ENCODE measurements around the gene C19orf47.

The C19orf47 gene

DNA sequence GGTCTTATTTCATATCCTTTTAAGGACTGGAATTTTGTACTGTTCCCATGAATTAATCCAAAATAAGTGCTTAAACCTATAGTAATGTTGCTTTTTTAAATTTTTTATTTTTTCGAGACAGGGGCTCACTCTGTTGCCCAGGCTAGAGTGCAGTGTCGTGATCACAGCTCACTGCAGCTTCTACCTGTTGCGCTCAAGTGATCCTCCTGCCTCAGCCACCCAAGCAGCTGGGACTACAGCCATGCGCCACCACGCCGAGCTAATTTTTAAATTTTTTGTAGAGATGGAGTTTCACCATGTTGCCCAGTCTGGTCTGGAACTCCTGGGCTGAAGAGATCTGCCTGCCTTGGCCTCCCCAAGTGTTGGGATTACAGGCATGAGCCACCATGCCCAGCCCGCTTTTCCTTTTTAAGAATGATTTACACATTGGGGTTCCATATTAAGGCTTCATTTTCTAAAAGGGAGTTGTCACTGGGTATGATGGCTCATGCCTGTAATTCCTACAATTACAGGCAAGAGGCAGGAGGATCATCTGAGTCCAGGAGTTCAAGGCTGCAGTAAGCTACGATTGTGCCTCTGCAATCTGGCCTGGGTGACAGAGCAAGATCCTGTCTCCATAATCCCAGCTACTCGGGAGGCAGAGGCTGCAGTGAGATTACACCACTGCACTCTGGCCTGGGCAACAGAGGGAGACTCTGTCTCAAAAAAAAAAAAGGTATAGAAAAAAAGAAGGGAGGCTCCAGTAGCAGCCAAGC, 34.8 kb downstream of the C19orf47 start:
- DNase-seq, result no peak

DNA sequence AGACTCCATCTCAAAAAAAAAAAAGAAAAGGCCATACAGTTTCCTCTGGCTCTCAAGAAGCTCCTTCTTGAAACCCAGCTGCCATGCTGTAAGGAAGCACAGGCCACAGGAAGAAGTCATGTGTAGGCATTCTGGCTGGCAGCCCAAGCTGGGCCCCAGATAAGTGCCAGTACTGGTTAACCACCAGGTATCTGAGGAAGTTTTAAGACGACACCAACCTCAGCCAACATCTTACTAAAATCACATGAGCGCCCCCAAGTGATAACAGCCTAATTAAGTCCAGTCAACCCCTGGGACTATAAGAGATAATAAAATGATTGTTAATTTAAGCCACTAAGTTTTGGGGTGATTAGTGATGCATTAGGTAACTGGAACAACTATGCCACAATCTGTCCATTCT, 35.7 kb downstream of the C19orf47 start:
- no peak for DNase-seq

DNA sequence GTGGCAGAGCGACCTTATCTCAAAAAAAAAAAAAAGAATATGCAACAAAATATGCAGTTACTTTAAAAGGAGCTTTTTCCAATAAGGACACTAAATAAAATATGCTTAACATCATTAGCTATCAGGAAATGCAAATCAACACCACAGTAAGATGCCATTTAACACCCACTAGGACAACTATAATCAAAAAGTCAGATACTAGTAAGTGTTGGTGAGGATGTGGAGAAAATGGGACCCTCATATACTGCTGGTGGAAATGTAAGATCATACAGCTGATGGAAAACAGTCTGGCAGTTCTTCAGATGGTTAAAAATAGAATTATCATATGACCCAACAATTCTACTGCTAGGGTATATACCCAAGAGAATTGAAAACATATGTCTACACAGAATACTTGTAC, 38.5 kb downstream of the C19orf47 start:
- DNase-seq, result no peak

DNA sequence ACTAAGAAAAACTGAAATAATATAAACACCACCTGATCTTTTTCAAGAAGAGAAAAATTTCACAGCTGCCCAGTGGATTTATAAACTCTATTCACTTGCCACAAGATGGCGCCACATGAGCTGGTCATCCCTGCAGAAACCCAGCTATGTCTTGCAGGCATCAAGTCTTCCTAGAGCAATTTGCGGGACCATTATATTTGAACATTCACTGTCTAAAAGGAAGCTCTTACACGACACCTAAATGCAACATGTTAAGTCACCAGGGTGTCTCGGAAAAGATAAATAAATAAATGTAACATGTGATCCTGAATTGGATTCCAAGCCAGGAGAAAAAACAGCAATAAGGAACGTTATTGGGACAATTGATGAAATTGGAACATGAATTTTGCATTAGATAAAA, 42.8 kb downstream of the C19orf47 start:
- DNase-seq, result peak; percentile 81

DNA sequence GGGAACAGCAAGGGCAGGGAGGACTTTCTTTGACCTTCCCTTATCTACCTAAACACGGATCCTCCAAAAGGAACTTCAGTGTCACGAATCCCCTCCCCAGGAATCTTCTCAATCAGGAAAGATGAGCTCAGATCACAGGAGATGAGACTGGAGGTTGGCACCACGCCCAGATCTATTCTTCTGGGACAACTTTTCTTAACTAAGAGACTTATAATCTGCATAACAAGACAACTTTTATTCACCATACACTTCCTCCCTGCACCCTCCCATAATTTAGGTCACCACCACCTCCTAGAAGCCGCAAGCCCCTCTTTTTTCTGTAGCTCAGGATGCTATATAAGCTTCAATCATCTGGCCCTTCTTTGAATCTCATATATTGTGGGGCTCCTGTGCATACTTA, 43.9 kb downstream of the C19orf47 start:
- DNase-seq, result peak; percentile 40

DNA sequence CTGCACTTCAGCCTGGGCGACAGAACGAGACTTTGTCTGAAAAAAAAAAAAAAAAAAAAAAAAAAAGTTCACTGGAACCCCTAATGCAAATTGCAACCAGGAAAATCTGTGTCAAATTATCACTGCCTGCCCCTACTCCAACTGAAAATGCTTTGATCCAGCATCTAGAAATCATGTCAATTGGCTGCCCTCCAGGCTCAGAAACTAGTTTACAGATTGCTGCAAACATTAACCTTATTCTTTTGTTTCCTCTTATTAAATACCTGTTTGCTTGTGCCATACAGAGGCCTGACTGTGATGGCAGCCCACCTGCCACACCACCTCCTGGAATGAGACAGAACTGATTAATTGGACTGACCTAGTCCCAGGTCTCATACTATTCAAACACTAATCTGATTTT, 44.4 kb downstream of the C19orf47 start:
- no peak for DNase-seq

DNA sequence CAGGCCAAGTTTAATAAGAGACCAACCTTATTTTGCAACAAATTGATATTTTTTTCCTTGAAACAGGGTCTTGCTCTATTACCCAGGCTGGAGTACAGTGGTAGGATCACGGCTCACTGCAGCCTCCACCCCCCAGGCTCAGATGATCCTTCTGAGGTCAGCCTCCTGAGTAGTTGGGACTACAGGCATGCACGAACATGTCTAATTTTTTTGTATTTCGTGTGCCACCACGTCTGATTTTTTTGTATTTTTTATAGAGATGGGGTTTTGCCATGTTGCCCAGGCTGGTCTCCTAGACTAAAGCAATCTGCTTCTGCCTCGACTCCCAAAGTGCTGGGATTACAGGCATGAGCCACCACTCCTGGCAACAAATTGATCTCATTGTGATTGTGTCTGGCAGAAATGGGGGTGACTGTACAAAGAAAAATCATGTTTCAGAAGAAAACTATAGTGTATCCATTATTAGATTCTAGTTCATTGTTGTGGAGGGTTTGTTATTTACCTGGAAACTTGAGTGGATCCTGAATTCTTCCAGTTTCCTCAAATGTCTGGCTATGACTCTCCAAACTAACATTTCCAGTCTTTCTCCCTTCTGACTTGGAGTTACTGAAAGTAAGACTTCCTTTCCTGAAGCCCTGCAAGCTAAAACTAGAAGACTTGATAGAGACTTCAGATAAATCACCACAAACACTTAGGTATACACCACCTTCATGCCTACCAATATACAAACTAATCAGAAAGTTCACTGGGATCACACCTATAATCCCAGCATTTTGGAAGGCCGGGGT, 45.8 kb downstream of the C19orf47 start:
- no peak for DNase-seq

DNA sequence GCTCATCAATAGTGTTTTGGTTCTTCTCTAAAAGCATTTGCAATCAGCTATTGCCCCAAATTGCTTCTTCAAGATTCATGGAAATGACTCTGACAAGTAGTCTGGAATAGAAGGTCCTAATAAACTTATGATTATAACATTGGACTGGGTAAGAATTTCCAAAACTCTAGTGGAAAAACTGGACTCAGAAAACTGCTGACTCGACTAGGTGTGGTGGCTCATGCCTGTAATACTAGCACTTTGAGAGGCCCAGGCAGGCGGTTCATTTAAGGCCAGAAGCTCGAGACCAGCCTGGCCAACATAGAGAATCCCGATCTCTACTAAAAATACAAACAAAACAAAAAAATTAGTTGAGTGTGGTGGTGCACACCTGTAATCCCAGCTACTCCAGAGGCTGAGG, 47.5 kb downstream of the C19orf47 start:
- DNase-seq, result no peak

DNA sequence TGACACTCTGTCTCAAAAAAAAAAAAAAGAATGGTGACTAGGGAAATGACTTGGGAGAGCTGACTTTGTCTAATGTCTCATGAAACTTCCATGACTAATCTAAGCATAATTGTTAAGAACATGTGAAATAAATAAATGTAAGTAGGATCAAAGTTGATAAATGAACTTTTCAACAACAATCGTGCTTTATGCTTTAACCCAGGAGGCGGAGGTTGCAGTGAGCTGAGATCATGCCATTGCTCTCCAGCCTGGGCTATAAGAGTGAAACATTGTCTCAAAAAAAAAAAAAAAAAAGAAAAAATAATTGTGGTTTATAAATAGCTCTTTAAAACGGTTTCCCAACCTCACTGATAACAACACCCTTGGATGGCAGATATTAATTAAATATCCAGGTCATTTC, 50.2 kb downstream of the C19orf47 start:
- DNase-seq, result no peak

DNA sequence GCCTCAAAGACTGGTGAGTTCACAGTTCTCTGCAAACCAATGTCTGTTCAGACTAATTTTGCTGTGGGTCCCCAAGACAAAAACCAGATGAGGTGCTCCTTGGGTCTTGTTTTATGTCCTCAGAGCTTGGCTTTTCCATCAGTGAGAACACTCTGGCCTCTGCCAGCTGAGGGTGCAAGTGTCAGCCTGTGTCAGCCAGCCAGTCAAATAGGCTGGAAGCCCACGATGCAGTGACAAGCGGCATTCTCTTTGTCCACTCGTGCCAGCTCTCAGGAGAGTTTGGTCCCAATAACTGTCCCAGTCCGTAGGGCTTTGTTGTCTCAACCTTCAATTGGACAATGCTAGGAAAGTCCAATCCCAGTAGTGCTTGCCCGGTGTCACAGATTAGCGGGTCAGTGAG, 53.6 kb downstream of the C19orf47 start:
- DNase-seq, result no peak

DNA sequence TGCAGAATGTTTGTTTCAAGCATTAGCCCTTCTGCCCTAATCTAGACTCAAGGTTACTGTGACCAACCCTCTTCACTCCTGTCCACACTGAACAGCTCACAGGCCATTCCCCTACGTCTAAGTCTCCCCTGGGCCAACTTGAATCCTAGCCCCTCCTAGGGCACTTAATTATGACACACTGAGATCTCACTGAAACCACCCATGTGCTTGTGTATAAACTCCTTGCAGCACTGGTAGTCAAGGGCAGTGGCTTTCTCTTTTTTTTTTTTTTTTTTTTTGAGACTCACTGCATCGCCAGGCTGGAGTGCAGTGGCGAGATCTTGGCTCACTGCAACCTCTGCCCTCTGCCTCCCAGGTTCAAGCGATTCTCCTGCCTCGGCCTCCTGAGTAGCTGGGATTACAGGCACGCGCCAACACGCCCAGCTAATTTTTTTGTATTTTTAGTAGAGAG, 61.2 kb downstream of the C19orf47 start:
- no peak for DNase-seq

DNA sequence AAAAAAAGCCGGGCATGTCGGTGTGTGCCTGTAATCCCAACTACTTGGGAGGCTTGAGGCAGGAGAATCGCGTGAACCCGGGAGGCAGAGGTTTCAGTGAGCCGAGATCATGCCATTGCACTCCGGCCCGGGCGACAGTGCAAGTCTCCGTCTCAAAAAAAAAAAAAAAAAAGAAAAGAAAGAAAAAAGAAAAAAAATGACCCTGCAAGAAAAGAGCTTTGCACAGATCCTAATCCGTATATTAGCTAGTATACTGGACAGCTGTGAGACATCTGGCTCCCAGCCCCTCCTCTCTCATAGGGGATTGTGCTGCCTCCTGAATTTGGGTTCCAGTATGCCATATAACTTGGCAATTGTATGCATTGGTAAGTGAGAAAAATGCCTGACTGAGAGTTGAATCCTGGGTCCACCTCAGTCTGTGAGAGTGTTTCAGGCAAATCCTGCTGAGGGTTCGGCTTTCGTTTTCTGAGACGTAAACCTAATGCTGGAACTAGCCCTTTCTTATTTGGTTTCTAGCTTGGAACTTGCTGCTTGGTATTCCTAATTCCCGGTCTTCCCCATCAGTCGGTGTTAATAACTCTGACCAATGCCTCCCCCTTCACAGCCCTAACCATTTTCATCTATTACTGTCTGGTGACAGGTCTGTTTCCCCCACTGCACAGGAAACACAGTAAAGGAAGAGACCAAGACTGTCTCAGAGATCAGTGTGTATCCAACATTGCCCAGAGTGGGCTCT, 61.8 kb downstream of the C19orf47 start:
- DNase-seq, result no peak

DNA sequence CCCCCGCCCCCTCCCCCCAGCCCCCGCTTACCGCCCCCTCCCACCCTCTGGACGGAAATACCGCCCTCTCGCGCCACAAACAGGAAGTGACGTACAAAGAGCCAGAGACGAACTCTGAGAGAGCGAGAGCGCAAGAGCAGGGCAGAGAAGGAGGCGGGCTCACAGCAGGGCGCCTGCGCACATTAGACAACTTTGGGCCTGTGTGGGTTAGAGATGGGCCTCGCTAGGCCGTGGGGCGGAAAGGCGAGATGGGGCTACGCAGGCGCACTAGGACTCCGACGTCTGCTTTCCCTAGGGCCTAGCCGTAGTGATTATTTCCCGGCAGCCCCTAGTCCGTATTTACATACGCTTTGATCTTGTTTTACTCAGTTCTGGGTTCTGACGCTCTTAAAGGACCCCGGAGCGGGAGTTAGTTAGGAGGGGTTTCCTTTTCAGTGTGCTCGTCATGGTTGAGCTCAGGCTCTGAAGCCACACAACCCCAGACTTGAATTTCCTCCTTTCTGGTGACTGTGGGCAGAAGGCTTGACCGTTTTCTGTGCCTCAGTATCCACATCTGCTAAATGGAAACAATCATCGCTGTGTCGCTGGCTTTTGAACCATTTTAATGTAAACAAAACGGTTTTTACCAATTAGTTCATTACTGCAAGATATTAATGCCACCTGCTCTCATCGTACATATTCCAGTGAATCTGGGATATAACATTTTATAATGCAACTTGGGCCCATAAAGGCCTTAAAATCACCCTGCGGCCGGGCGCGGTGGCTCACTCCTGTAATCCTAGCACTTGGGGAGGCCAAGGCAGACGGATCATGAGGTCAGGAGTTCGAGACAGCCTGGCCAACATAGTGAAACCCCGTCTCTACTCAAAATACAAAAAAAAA, 62.6 kb downstream of the C19orf47 start:
- peak; percentile 100 for DNase-seq

DNA sequence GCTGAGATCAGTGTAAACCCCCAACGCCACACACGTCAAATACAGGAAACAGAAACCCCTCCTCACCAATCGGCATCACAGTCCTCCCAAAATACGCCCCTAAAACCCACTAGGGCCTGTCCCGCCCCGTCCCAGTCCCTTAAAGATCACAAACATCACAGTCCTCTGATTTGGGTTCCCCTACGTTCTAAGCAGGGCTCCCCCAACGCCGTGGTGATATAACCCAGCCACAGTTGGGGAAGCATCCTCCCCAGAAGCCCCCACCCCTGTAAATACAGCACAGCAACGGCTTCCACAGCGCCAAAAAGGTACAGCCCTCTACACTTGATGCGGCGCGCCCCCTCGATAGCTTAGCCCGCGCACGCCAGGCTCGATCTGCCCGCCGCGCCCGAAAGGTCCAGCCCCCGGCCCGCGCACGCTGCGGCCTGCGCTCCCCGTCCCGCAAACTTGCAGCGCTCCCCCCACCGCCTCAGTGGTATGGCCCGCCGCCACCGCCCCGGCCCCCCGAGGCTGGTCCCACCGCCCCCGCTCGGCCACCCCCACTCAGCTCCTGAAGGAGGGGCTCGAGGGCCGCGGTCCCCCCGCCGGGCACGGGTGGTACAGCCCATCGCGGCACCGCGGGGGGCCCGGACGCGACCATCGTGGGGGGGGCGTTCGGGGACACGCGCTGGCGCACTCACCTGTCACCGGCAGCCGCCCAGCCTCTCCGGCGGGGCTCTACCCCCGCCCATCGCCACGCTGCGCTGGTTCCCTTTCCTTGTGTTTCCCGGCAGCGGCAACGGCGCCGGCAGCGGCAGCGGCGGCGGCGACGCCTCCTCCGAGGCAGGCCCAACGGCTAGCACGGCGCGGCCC, 63.5 kb downstream of the C19orf47 start, which contains the start of gene AKT2:
AKT2 (minus strand) TSS at position 845 of the 852 bp plus-strand sequence. CDS start 20,078 bp downstream, outside the sequence.
- DNase-seq, result peak; percentile 72

DNA sequence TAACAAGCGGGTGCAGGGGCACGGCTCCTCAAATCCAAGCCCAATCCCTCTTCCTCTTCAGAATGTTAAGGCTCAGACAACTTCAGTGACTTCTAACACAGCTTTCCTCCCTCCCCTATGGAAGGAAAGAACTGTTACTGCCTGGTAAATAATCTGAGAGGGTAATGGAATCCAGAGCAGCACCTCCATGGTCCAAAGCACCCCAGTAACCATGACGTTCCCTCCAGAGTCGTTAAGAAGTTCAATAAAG, 64.0 kb downstream of the C19orf47 start:
- DNase-seq, result no peak

DNA sequence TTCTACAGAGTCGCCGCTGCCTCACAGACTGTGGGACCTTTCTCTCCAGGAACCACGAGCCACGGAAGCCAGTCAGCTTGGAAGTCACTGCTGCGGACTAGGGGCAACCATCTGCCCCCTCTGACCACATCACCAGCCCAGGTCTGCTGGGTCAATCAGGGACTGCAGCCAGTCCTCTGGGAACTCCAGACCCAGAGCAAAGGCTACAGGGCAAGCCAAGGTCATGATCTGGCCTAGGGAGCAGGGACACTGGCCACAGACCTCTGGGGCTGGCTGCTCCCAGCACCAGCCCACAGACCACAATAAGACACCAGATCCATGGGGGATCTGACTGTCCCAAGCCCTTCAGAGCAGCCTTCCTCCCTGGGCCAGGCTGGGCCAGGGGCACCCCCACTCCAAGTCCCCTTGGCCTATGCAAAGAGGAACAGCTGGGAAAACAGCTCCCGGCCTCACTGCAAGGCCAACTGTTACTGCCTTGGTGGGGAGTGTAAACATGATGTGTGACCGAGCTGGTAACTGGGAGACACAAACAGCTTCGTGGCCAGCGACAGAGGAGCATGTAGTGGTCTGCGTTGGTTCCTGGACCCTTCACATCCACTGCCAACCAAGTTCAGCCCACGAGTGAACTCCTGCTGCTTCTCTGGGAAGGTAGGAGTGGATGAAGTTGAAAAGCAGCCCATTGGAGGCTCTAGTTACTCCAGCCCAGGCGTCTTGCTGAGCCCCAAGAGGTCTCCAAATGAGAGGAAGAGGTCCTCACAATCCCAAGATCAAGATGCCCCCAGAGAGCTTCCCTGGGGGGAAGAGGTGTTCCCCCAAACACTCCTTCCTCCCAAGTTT, 64.6 kb downstream of the C19orf47 start:
- DNase-seq, result no peak

DNA sequence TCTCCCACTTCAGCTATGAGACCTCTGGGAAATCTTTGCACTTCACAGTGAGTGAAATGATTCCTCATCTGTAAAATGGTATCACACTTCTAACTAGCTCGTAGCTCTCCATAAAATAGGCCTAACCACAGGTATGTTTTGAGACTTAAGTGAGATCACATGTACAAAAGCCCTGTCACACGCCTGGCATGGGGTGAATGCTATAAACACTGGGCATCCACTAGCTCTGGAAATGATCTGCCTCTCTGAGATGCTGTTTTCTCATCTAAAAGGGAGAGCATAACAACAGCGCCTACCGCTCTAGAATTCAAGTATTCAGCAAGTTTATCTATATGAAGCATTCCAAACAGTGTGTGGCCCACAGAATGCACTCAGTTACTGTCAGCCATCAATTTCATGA, 65.3 kb downstream of the C19orf47 start:
- peak; percentile 28 for DNase-seq

DNA sequence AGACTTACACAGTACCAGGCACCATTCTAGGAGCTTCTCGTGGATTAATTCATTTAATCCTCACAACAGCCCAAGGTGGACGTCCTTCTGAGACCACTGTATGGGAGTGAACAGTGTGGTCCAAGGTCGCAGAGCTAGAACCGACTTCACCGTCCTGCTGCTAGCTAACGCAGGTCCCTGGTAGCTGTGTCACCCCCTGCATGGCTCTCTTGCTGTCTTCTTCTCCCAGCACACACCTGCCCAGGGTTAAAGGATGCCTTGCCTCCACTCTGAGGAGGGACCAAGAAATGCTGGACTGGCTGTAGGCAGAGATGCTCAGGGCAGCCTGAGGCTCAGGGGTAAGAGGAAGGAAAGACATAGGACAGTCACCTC, 66.0 kb downstream of the C19orf47 start:
- DNase-seq, result no peak

DNA sequence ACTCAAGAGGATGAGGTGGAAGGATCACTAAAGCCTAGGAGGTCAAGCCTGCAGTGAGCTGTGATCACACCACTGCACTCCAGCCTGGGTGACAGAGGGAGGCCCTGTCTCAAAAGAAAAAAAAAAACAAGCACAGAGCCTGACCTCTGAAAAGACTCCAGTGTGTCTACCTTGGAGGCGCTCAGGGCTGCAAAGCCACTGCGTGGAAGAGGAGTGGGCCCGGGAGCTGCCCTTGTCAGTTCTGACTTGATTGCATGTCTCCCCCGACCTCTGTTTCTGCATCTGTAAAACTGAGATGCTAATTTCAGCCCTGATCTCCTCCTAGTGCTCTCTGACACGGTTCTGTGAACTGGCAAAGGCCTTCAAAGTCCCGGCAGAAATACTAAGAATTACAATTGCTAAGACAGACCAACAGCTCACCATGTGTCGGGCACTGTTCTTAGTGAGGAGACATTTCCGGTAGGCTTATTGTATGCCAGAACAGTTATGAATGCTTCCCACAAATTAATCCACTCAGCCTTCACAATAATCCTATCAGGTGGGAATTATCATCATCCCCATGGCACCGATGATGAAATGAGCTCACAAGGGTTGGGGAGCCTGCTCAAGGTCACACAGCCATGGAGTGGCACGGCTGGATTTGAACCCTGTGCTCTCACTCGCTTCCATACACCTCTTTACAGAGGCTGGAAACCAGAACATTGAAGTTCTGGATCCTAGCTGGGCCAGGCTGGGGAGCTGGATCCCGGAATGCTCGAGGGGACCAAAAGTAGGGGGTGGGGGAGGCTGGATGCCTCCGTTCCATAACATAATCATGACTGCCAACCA, 66.6 kb downstream of the C19orf47 start:
- DNase-seq, result no peak

Measured in fibroblast of skin of right biceps (primary cell).